Spleen (tissue), 7 donors: Measurements from ENCODE around the gene SFMBT1.

Experiments
- POLR2A ChIP-seq, 3 donors: fragments of 450-650 bp; IDR thresholded peaks; one replicate each; pipeline ENCODE4 v1.5.1; 2017; ENCODE audit warnings: antibody characterized with exemption in 3 of 3, mild to moderate bottlenecking in 1 of 3
- POLR2AphosphoS5 ChIP-seq, 3 donors: sonication (generic); formaldehyde crosslinking; IDR thresholded peaks; one replicate each; pipeline ENCODE4 v1.5.1; 2017; ENCODE audit warnings: antibody characterized with exemption in 3 of 3
- TF ChIP-seq, protein P1 (sequence below), 11 experiments: fragments of 200-600 bp in 7 of 11; fragments of 450-650 bp in 4 of 11; sonication (generic) in 4 of 11; IDR thresholded peaks in 8 of 11; conservative IDR thresholded peaks in 3 of 11; 1 replicate in 7 of 11; 2 replicates in 4 of 11; pipeline versions ENCODE4 v1.4.0 to v1.8.0; 2016 to 2021; ENCODE audit warnings: antibody characterized with exemption in 11 of 11, inconsistent platforms in 4 of 11, mild to moderate bottlenecking in 1 of 11
- donor health status: DM: no; HTN: no; CAD: no; lungs with moderate emphysema.
- donor health status: DM: no; HTN: no; CAD: no.
- donor health status: DM: no; HTN: no; CAD: no.

DNA sequence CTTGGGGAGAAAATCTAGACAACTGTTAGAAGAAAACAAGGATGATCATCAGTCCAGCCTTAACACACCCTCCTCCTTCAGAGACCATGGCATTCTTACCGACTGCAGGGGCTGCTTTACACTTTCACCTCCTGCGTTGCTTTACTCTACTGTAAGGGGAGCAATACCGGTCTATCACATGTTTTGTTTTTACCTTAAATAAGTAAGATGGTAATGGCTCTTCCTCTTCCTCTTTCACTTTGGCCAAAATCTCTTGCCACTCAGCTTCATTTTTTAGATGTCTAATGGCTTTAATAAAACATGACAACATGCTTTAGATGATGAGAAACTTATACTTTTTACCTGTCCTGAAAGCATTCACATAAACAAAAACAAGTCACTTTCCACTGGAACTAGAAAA lies 115.1 kb downstream of the SFMBT1 start:
- TF ChIP-seq, protein P1, sequence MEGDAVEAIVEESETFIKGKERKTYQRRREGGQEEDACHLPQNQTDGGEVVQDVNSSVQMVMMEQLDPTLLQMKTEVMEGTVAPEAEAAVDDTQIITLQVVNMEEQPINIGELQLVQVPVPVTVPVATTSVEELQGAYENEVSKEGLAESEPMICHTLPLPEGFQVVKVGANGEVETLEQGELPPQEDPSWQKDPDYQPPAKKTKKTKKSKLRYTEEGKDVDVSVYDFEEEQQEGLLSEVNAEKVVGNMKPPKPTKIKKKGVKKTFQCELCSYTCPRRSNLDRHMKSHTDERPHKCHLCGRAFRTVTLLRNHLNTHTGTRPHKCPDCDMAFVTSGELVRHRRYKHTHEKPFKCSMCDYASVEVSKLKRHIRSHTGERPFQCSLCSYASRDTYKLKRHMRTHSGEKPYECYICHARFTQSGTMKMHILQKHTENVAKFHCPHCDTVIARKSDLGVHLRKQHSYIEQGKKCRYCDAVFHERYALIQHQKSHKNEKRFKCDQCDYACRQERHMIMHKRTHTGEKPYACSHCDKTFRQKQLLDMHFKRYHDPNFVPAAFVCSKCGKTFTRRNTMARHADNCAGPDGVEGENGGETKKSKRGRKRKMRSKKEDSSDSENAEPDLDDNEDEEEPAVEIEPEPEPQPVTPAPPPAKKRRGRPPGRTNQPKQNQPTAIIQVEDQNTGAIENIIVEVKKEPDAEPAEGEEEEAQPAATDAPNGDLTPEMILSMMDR (IDR thresholded peaks at IDR 0.05 in 8 of 11, conservative IDR thresholded peaks at IDR 0.05 in 3 of 11): no peak
- TF ChIP-seq POLR2AphosphoS5 (IDR thresholded peaks at IDR 0.05) (no peak), POLR2A (IDR thresholded peaks at IDR 0.05) (no peak)
